KG1 (cell line): ENCODE results near the gene CCDC116.

Experiments used
- DNase-seq: peaks from one replicate; lab custom pipeline; 2025; lab: John Stamatoyannopoulos, UW

CCDC116 gene

GRCh38 chr22:21681566-21682370 lies 49.2 kb downstream of the CCDC116 start:
- no peak for DNase-seq

GRCh38 chr22:21682385-21683175 lies 50.0 kb downstream of the CCDC116 start:
- DNase-seq = no peak

DNA sequence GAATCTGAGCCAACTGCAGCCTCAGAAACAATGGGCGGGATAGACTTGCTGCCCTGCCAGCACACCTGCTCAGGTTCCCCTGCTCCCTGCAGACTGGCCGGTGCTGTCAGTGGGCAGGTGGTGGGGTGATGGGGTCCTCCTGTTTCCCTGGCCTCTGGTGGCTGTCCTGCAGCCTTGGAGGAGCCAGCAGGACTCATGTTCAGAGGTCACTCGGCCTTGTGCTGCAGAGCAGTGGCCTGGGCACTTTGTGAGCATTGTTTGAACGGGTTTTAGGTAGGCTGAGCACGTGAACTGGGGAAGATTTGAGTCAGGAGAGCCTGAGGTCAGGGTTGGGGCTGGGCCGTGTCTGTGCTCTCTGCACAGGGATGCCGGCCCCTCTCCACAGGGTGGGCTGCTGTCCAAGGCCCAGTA lies 50.8 kb downstream of the CCDC116 start:
- no peak for DNase-seq

DNA sequence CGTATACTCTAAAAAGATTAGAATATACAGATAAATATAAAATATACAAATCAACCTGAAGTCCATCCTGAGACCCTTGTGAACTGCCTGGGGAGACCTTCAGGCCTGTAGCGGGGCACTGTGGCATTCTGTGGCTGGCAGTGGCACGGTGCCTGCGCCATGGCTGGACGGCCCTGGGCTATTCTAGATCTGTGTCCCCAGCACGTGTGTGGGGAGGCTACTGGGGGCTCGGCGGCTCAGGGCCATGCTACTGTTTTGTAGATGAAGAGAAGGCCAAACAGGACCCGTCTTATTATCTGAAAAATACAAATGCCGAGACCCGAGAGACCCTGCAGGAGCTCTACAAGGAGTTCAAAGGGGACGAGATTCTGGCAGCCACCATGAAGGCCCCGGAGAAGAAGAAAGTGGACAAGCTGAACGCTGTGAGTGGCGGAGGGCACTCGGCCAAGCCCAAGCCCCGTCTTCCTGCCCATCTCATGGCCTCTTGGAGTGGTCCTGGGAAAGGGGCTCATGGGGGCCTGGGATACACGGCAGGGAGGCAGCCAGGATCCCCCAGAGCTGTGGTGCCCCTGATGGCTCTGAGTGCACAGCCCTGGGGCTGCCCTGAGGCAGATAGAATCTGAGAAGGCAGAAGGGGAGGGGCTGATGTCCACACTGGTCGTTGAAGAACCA lies 52.1 kb downstream of the CCDC116 start:
- no peak for DNase-seq

GRCh38 chr22:21685164-21685513 lies 52.6 kb downstream of the CCDC116 start:
- no peak for DNase-seq

DNA sequence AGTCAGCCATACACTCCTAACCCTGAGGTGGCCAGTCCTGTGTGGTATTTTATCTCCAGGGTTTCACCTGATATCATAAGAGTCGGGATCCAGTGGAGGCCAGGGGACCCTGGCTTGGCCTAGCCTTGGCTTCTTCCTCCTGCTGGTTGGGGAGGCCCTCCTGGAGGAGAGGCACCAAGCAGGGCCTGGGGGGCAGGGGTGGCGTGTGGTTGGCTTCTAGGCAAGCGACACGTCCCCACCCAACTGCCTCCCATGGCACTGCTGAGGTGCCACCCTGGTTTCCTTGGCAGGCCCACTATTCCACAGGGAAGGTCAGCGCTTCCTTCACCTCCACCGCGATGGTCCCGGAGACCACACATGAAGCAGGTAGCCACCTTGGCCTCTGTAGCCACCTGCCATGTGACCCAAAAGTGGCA lies 53.6 kb downstream of the CCDC116 start:
- no peak for DNase-seq
